Endothelial cell of hepatic sinusoid (primary cell): Measurements from ENCODE around the gene MT1G.
"Not testable (repeated sequence)": the region's sequence is repeated elsewhere in the genome, so short reads cannot be mapped to it uniquely, and the experiment has no call there.

Experiments
- in situ Hi-C: cut with HindIII; loops from 2 replicates; pipeline ENCODE4 v1.10.0; 2017; ENCODE audit warnings: low sequenced_read_pairs

Gene MT1G

DNA sequence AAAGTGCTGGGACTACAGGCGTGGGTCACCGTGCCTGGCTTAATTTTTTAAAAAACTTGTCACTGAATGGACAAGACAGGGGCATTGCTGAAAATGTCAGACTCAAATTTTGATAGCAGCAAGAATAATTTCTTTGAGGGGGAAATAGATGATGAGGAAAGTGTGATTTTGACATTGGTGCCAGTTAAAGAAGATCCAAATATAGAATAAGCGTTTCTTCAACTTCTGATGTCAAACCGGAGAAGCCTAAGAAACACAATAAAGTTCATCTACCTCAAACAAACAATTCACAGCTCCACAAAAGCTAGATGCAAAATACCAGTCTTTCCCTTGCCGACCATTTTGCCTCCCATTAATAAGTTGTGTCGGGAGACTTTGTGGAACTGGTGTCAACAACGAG, 18.9 kb upstream of the MT1G start:
- in situ Hi-C loops, result no loop called here

DNA sequence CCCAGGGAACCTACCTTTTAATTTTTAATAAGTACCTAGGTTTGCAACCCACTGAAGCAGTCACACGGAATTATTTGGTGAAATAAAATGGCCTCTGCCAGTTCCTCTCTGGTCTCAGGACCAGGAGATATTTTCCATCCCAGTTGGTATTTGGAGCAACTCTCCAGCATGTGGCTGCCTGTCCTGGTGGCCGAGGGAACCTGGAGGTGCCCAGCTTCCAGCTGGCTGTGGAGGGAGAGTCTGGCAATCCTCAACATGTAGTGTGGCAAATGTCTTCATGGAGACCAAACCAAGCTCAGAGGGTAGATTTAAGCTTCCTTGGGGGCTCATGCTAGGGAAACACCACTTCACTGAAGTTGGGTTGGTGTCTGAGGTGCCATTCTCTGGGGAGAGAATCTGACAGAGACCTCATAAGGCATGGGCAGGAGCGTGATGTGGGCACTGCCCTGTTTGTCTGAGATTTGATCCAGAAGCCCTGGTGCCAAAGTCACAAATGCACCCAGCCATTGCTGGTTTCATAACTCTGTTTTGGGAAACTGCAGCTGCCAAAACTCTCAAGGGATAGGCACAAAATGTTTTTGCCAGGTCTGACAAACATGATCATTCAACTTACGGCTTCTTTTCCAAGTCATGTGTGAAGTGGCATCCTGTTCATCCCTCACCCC, 17.2 kb upstream of the MT1G start:
- in situ Hi-C loops, result no loop called here

DNA sequence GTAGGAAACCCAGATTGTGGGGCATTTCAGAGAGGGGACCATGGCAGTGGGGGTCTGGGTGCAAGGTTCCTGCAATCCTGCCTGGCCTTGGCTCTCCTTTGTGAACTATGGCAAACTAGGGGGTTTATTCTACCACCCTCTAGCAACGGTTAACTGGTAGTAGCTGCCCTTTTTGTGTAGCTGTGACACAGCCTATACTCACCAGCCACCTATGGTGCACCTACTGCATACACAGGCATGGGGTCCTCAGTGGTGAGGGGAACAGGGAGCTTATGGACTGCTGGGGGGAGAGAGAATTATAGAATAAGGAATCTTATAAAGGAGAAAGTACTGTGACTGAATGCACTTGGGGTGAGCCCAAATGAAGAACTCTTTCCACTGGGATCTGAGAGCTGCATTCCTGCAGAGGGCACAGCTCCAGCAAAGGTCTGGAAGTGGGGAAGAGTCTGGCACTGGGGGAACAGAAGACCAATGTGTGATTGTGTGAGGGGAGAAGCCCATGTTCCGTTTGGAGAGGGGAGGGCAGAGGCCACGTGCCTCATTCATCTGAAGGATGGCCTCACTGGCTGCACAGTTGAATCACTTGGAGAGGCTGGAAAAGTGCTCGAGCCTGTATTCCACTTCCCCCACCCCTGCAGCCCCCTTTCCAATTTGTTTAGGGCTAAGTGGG, 16.5 kb upstream of the MT1G start:
- in situ Hi-C loops, result no loop called here

DNA sequence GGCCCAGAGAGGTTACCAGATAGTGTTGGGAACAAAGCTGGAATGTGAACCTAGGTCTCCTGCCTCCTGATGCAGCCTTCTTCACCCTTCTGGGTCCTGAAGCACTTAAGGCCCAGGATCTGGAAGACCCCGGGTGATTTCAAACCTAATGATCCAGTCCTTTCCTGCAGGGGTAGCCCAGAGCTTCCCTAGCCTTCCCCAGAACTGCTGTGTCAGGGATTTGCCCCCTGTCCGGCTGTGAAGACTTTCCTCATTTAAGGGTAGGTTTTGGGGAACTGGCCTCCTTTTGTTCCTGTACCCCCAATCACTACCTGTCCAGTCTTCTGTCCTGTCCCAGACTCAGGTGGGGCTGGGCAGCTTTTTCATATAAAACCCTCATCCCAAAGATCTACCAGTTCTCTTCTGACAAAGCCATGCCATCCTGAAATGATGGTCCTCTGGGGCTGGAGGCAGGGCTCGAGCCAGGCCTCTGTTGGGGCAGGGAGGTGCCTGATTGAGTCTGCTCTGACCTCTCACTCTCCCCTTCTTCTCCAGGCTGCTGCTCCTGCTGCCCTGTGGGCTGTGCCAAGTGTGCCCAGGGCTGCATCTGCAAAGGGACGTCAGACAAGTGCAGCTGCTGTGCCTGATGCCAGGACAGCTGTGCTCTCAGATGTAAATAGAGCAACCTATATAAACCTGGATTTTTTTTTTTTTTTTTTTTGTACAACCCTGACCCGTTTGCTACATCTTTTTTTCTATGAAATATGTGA, 15.7 kb upstream of the MT1G start:
- in situ Hi-C loops, result no loop called here

DNA sequence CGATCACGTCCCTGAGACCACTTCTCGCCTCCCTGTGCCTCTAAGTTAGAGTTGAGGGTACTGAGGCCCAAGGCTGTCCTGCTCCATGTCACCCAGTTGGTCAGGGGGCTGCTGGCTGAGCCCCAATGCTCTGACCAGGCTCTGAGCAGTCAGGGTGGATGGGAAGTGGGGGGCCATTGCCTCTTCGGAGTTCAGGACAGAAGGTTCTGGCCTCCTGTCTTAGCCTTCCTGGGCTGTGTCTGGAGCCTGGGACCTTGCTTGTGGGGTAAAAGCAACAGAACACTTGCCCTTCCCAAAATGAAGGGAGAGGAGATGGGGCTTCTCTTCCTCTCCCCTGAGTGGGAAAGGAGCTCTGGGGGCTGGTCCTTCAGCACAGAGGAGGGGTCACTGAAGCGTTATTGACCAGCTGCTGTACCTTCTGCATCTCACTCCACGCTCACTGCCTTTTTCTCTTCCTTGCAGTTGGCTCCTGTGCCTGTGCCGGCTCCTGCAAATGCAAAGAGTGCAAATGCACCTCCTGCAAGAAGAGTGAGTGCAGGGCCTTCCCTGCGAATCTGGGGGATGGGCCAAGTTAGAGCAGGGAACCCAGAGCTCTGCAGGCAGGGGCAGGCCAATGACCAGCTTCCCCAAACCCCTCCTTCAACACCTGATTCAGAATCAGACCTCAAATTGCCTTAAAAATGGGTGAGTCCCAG, 15.0 kb upstream of the MT1G start:
- in situ Hi-C loops, result no loop called here

DNA sequence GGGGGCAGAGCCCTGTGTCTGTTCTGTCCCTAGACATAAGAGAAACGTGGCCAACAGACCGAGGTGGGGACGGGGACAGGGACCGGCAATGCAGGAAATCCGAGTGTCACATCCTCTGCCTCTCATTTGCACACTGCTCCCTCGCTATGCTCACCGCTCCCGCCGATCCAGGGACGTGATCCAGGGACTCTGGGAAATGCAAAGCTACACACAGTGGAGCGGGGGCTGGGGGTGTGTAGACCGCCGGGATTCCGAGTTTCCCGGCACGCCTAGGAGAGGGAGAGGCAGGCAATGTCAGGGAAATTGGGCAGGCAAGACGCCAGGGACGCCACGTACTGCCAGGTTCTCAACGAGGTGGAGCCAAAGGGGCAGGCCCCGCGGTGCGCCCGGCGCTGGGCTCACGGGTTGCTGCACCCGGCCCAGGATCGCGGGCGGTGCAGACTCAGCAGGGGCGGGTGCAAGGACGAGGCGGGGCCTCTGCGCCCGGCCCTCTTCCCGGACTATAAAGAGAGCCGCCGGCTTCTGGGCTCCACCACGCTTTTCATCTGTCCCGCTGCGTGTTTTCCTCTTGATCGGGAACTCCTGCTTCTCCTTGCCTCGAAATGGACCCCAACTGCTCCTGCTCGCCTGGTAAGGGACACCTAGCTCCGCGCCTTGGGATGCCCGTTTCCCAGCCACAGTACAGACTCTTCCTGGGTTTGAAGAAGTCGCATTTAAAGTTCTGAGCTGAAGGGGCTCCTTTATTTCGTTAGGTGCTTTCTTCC, 14.3 kb upstream of the MT1G start, which contains the start of gene MT1X:
TSS of gene MT1X (plus strand) at position 532 of the 764 bp plus-strand sequence. CDS start at position 603, 71 bp downstream.
- in situ Hi-C loops, result no loop called here

DNA sequence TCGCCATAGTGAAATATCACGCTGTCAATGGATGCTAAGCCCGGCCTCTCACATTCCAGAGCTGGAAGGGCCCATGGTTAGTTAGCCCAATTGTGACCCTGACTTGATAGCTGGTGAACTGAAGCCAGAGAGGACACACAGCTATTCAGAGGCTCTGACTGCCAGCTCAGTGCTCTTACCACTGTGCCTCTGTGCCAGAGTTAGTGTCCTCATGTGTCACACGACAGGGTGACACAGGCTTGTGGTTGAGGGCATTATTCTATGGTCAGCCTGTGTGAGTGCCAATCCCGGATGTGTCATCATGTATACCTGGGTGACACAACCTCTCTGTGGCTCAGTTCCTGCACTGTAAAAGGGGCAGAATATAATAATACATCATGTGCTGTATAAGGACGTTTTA, 12.0 kb upstream of the MT1G start:
- in situ Hi-C loops, result no loop called here

DNA sequence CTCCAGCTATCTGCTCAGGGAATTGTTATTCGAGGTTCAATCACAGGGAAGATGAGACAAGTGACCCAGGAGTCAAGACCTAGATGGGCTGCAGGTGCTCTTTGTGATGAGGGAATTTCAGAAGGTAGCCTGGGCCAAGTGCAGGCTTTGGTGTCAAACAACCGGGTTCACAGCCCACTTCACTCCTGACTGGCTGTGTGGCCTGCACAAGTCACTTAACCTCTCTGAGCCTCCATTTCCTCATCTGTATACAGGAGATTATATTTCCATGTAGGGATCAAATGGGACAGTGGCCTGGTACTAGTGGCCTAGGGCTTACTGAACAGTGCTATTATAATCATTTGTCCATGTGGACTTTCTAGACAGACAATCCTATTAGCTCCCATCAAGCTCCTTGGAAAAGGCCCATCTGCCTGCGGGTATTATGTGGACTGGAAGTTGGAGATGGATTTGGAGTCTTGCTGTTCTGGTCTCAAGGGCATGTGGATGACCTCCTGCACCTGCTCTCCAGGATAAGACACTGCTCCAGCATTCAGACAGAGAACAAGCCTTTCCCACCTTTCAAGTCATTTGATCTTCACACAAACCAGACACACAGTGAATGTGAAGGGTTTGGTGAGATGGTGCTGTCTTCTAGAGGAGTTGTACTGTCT, 11.3 kb upstream of the MT1G start:
- in situ Hi-C loops, result no loop called here

DNA sequence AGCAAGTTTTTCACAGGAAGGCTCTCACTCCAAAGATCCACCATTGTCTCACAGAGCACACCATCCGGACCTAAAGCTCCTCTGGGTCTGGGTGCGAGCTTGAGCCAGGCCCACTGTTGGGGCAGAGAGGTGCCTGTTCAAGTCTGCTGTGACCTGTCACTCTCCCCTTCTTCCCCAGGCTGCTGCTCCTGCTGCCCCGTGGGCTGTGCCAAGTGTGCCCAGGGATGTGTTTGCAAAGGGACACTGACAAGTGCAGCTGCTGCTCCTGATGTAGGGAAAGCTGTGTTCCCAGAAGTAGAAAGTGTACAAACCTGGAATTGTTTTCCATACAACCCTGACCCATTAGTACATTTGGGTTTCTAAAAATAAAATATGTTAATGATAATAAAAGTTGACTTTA, 9.6 kb upstream of the MT1G start:
- in situ Hi-C loops, result no loop called here

DNA sequence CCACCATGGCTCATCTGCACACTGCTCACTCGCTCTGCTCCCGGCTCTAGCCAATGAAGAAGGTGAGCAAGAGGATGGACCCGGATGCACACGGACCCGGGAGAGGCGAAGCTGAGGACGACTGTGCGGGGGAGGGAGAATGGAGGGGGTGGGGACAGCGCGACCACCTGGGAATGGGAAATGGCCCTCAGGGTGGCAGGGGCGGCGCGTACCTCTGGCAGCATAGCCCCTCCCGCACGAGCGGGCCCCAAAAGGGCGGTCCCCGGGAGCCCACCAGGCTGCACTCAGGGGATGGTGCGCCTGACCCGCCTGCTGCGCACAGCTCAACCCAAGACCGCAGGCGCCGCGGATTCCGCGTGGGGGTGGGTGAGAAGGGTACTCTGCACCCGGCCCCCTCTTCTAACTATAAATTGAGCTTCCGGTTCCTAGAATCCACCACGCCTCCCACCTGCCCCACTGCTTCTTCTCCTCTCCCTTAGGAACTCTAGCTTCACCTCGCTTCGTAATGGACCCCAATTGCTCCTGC, 7.9 kb upstream of the MT1G start:
- in situ Hi-C loops, result no loop called here

DNA sequence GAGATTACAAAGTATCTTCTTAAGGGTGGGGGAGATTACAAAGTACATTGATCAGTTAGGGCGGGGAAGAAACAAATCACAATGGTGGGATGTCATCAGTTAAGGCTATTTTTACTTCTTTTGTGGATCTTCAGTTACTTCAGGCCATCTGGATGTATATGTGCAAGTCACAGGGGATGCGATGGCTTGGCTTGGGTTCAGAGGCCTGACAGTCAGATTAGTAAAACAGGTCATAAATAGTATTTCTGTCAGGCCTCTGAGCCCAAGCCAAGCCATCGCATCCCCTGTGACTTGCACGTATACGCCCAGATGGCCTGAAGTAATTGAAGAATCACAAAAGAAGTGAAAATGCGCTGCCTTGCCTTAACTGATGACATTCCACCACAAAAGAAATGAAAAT, 6.7 kb upstream of the MT1G start:
- in situ Hi-C loops, result not testable (repeated sequence)

DNA sequence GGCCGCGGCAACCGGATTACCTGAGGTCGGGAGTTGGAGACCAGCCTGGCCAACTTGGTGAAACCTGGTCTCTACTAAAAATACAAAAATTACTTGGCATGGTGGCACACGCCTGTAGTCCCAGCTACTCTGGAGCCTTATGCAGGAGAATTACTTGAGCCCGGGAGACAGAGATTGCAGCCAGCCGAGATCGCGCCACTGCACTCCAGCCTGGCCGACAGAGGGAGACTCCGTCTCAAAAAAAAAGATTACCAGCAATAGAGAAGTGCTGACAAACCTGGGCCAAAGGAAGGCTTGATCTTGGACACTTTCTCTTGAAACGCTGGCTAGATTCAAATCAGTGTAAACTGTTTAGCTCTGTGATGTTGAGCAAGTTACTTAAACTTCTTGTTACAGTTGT, 6.1 kb upstream of the MT1G start:
- in situ Hi-C loops, result no loop called here

DNA sequence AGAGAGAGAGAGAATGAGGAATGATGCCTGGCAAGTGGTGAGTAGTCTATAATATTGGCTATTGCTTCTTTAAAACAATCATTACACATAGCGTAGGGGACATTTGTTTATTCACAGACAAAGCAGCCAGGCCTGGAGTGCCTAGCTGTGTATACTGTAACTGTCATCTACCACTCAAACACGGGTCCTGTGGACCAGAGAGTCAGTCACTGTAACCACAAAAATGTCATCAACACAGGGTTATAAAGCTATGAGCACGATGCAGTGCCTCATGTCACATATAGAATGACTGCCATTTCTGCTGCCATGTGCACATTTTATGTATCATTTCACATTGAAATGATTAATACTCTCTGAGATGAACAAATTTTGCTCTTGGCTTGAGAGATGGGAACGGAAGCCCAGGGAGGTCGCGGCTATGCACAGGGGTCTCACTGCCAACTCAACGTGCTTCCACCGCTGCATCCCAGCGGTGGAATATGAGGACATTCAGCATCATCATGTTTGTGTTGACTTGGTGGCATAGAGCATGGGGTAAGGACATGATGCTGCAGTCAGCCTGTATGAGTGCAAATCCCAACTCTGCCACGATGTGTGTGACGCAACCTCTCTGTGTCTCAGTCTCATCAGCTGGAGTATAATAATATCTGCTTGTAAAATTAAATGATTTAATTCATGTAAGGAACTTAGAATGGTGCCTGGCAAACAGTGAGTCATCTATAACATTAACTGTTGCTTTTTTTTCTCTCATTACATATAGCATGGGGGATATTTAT, 5.1 kb upstream of the MT1G start:
- in situ Hi-C loops, result no loop called here

DNA sequence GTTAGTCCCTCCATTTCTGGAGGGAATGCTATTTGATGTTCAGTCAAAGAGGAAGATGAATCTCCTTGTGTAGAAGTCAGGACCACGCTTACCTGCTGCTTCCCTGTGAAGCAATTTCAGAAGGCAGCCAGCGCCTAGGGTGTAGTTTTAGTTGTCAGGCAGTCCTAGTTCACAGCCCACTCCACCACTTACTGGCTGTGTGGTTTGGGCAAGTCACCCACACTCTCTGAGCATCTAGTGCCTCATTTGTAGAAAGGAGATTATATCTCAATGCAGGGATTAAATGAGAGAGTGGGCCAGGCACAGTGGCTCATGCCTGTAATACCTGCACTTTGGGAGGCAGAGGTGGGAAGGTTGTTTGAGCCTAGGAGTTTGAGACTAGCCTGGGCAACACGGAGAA, 4.3 kb upstream of the MT1G start:
- in situ Hi-C loops, result not testable (repeated sequence)

DNA sequence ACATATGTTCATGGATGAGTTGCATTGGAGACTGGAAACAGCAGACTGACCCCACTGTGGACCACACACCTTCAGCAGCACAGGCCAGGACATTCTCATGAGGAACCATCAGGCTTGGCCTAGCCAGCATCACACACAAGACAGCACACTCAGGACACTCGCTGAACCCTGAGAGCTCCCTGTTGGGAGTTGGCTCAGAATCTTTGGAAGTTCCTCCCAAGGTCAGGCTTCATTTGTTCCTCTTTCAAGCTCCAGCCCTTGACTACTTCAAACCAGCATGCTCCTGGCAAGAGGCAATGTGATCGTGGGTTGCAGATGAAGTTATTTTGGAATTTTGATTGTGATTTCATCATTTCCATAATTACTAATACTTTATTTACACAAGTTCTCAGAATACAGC, 3.8 kb upstream of the MT1G start:
- in situ Hi-C loops, result not testable (repeated sequence)

DNA sequence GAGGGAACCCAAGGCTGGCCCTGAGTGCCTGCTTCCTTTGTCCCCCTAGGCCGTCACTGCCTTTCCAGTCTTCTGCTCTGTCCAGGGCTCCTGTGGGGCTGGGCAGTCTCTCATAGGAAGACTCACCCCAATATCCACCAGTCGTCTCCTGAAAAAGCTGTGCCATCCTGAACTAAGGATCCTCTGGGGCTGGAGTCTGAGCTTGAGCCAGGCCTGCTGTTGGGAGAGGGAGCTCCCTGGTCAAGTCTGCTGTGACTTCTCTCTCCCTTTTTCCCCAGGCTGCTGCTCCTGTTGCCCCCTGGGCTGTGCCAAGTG, 2.7 kb upstream of the MT1G start:
- in situ Hi-C loops, result no loop called here

DNA sequence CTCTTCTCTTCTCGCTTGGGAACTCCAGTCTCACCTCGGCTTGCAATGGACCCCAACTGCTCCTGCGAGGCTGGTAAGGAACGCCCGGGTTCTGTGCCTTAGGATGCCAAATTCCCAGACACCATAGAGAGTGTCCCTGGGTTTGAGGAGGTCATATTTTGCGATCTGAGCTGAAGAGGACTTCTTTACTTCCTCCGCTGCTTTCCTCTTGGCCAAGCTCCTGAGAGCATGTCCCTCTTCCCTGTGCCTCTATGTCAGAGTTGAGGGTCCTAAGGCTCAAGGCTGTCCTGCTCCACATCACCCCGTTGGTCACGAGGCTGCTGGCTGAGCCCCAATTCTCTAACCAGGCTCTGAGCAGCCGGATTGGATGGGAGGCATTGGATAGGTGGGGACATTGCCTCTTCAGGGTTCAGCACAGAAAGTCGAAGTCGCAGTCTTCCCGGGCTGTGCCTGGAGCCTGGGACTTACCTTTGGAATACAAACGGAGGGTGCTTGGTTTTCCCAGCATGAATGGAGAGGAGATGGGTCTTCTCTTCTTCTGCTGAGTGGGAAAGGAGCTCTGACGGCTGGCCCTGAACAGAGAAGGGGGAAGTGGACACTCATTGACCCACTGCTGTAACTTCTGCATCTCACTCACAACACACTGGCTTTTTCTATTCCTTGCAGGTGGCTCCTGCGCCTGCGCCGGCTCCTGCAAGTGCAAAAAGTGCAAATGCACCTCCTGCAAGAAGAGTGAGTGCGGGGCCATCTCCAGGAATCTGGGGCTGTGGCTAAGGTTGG, 2.2 kb upstream of the MT1G start:
- in situ Hi-C loops, result loop anchor here (5.0 kb wide), 1 partner anchor 47 kb away; no protein-coding TSS in a partner anchor

DNA sequence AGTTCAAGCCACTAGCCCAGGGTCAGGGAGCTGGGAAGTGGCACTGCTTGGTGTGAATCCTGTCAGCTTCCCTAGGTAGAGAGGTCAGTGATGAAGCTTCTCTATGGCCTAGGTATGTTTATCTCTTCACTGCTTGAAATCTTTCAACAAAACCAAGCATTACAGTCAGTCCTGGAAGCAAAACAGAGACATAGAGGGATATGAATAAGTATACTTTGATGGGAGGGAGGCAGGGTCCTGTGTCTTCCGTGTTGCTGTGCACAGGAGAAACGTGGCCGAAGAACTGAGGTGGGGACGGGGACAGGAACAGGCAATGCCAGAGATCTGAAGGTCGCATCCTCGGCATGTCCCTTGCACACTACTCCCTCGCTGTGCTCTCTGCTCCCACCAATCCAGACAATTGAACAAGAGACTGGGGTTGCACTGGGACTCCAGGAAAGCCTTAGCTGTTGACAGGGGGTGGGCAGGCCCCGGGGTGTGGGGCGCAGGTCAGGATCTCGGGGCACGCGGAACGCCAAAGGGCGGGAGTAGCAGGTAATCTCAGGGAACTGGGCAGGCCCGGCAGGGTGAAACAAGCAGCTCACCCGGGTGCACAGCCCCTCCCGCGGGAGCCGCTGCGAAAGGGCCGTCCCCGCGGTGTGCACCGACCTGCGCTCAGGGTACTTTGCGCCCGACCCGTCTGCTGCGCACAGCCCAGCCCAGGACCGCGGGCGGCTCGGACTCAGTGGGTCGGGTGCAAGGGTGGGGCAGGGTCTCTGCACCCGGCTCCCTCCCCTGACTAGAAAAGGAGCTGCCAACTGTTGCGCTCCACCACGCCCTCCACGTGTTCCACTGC, 1.4 kb upstream of the MT1G start, which contains the start of gene MT1H:
TSS of gene MT1H (plus strand) at position 810 of the 835 bp plus-strand sequence. CDS start 71 bp downstream, outside the sequence.
- in situ Hi-C loops, result loop anchor here (5.0 kb wide), 1 partner anchor 48 kb away; no protein-coding TSS in a partner anchor
